Panc1 (cell line): ENCODE measurements around the gene IL17C. TPM values are rescaled to one million over a fixed set of nuclear protein-coding genes. Genes with fewer than 3 reads are reported as not detected.

Experiments
- ATAC-seq: fragments of 200-7000 bp; cut with Tn5 transposase; 2 replicates; pipeline ENCODE4 v1.9.1; 2020; ENCODE audit warnings: mild to moderate bottlenecking, moderate library complexity
- BruUV-seq: library from RNA; stranded (reverse); fragments of 400-500 nt; replicated peaks from 2 replicates; lab custom pipeline; 2021; lab: Mats Ljungman, UMichigan
- CTCF ChIA-PET: fragments of 300-600 bp; sonication (Branson Sonifier 250); formaldehyde crosslinking; loops from one replicate; lab custom pipeline; 2022; ENCODE audit warnings: antibody characterized with exemption; lab: Charles Lee
- POLR2A ChIA-PET: fragments of 300-600 bp; sonication (Branson Sonifier 250); formaldehyde crosslinking; loops from one replicate; lab custom pipeline; 2022; ENCODE audit warnings: antibody characterized with exemption; lab: Charles Lee
- DNase-seq: peaks from one replicate; pipeline ENCODE4 v3.0.0-alpha.2; 2010; ENCODE audit warnings: low read depth, low spot score
- H3K27ac ChIP-seq: 2 replicates; pipeline ENCODE4 v1.5.1; 2011; ENCODE audit warnings: mild to moderate bottlenecking, low read length, inconsistent platforms
- H3K27me3 ChIP-seq: fragments of 200-500 bp; sonication (Bioruptor generic); 2 replicates; pipeline ENCODE4 v1.6.0; 2014; ENCODE audit warnings: low read length, inconsistent platforms; ENCODE audit not compliant: control insufficient read depth, insufficient read depth
- H3K36me3 ChIP-seq: fragments of 200-500 bp; sonication (Bioruptor generic); 2 replicates; pipeline ENCODE4 v1.5.1; 2014; ENCODE audit warnings: inconsistent platforms, mild to moderate bottlenecking, low read length, moderate library complexity; ENCODE audit not compliant: control insufficient read depth, insufficient read depth
- H3K4me1 ChIP-seq: 2 replicates; pipeline ENCODE4 v1.5.1; 2011; ENCODE audit warnings: inconsistent platforms, mild to moderate bottlenecking, low read length, moderate library complexity; ENCODE audit not compliant: control insufficient read depth, insufficient read depth
- H3K4me3 ChIP-seq, 2 experiments: 2 replicates each; pipeline ENCODE4 v1.5.1; 2011 to 2012; ENCODE audit warnings: low read depth in 2 of 2, low read length in 2 of 2, mild to moderate bottlenecking in 2 of 2, inconsistent platforms in 1 of 2, moderate library complexity in 1 of 2
- H3K9me3 ChIP-seq: fragments of 200-500 bp; sonication (Bioruptor generic); 2 replicates; pipeline ENCODE4 v1.5.1; 2014; ENCODE audit warnings: low read depth, mild to moderate bottlenecking, inconsistent platforms, low read length, moderate library complexity; ENCODE audit not compliant: control insufficient read depth, insufficient read depth
- CTCF ChIP-seq: fragments of 450-650 bp; IDR thresholded peaks from 2 replicates; pipeline ENCODE4 v1.5.1; 2017; ENCODE audit warnings: mild to moderate bottlenecking
- POLR2AphosphoS5 ChIP-seq: IDR thresholded peaks from 2 replicates; pipeline ENCODE4 v1.6.1; 2012; ENCODE audit warnings: mild to moderate bottlenecking, low read depth, low read length, moderate library complexity
- REST ChIP-seq, 2 experiments: IDR thresholded peaks; 2 replicates each; pipeline ENCODE4 v1.6.1; 2011 to 2012; ENCODE audit warnings: low read depth in 2 of 2, control low read depth in 1 of 2, low read length in 1 of 2, mild to moderate bottlenecking in 1 of 2, moderate library complexity in 1 of 2; ENCODE audit not compliant: insufficient read depth in 1 of 2
- SIN3A ChIP-seq: IDR thresholded peaks from 2 replicates; pipeline ENCODE4 v1.6.1; 2012; ENCODE audit warnings: low read depth, mild to moderate bottlenecking, low read length, moderate library complexity, borderline replicate concordance; ENCODE audit not compliant: insufficient read depth
- TCF7L2 ChIP-seq: IDR thresholded peaks from 2 replicates; pipeline ENCODE4 v1.6.1; 2011; ENCODE audit warnings: mild to moderate bottlenecking, low read depth, low read length, inconsistent platforms
- in situ Hi-C: cut with HindIII; loops from 2 replicates; pipeline ENCODE4 v1.10.0; 2016; ENCODE audit warnings: low sequenced_read_pairs, low pct_unique_long_range_greater_than_20kb
- intact Hi-C: fragments of 100-400 bp; cut with micrococcal nuclease; formaldehyde crosslinking; loops from one replicate; pipeline ENCODE4 v1.10.0; 2022; ENCODE audit not compliant: unreplicated experiment
- total RNA-seq: library from RNA; stranded (reverse); gene quantifications from one replicate; pipeline ENCODE4 v1.2.1, GENCODE V29; 2021; ENCODE audit not compliant: unreplicated experiment

IL17C gene
- total RNA-seq, 1 experiment from 2014 or later = not detected

DNA sequence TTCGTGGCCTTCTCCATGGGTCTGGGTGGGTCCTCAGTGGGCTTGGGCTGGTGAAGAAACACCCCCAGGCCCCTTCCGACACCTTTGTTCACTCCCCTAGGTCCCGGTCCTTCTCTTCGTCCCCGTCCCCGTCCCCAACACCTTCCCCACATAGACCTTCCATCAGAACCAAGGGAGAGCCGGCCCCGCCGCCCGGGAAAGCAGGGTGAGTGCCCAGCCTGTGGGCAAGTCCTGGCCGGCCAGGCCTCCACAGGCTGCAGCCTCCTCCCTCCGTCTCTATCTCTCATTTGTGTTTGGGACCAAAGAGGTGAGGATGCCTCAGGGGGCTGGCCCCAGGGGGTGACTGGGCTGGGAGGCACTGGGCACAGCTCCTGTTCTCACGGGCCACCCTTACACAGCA is 14.5 kb upstream of the IL17C start:
- POLR2A ChIA-PET = no interaction called here
- in situ Hi-C loops = no loop called here

GRCh38 chr16:88624481-88624880 is 13.9 kb upstream of the IL17C start:
- intact Hi-C loops = no loop called here
- ATAC-seq (no peak), DNase-seq (no peak)
- ChIA-PET POLR2A (no interaction called here), CTCF (no interaction called here)
- no peaks in the 10 kb centered on the region for H3K36me3 ChIP-seq
- in situ Hi-C loops = no loop called here
- no peaks in the 10 kb centered on the region for H3K4me1 ChIP-seq
- BruUV-seq = no TSS peak
- no peak for TF ChIP-seq SIN3A
- no peak for TF ChIP-seq POLR2AphosphoS5
- TF ChIP-seq TCF7L2 = no peak
- no peak for TF ChIP-seq CTCF
- TF ChIP-seq REST (IDR thresholded peaks at IDR 0.05; ENCODE audit: insufficient read depth in 1 of 2, low read depth in 2 of 2, low read length in 1 of 2) = no peak
- no peaks in the 10 kb centered on the region for H3K9me3 ChIP-seq
- no peaks in the 10 kb centered on the region for H3K27me3 ChIP-seq
- no peak overlapping the region for H3K27ac ChIP-seq
- no peak overlapping the region for H3K4me3 ChIP-seq

More for the DNA sequence above, 14.5 kb upstream of the IL17C start:
- BruUV-seq = no TSS peak
- Histone ChIP-seq H3K4me3 (no peak overlapping the region), H3K36me3 (no peaks in the 10 kb centered on the region), H3K27ac (no peak overlapping the region), H3K9me3 (no peaks in the 10 kb centered on the region), H3K27me3 (no peaks in the 10 kb centered on the region), H3K4me1 (no peaks in the 10 kb centered on the region)
- ATAC-seq (no peak), DNase-seq (no peak)
- CTCF ChIA-PET = no interaction called here
- intact Hi-C loops = no loop called here
- TF ChIP-seq REST (IDR thresholded peaks at IDR 0.05; ENCODE audit: insufficient read depth in 1 of 2, low read depth in 2 of 2, low read length in 1 of 2) (no peak), SIN3A (no peak), TCF7L2 (no peak), CTCF (no peak)
